Measurements from ENCODE around the gene RPLP2.
A peak's percentile ranks its signal among the peaks of the same experiment; 100 is the strongest.

Gene RPLP2

GRCh38 chr11:811446-812245 lies 1.9 kb downstream of the RPLP2 start:
- Histone ChIP-seq H3K36me3 (ENCODE audit: control insufficient read depth in 4 of 4, insufficient read depth in 4 of 4, low read length in 3 of 4) (peaks cover 5 to 36% (median 29%) of the 10 kb centered on the region in 4 experiments), H3K4me3 (ENCODE audit: control insufficient read depth in 1 of 7, extremely low read depth in 1 of 7, insufficient read depth in 4 of 7, low read depth in 2 of 7, low read length in 6 of 7) (peak overlapping the region in 4 of 7 experiments; percentile 94 to 99 (median 96)), H3K27ac (ENCODE audit: insufficient read depth in 1 of 2, low read depth in 1 of 2, low read length in 2 of 2, poor library complexity in 1 of 2, severe bottlenecking in 2 of 2) (peak overlapping the region; percentile 12 to 97), H3K4me1 (ENCODE audit: control extremely low read depth in 1 of 4, control insufficient read depth in 4 of 4, insufficient read depth in 4 of 4, low read length in 3 of 4) (peaks cover 8 to 33% (median 23%) of the 10 kb centered on the region in 4 experiments), H3K27me3 (replicated peaks in 2 of 5; ENCODE audit: control insufficient read depth in 4 of 5, insufficient read depth in 5 of 5, low read length in 4 of 5) (no peaks in the 10 kb centered on the region), H3K9me3 (ENCODE audit: control extremely low read depth in 1 of 5, control insufficient read depth in 4 of 5, insufficient read depth in 2 of 5, low read depth in 1 of 5, low read length in 4 of 5) (no peaks in the 10 kb centered on the region)
- ChIA-PET CTCF (interaction anchor here (0.7 to 2.6 kb wide), 6 partner anchors 8 to 27 kb away, joined by 3 to 10 read pairs (median 4); no protein-coding TSS in a partner anchor), POLR2A (interaction anchor here (1.1 to 1.5 kb wide), 2 partner anchors 10 to 23 kb away, joined by 3 to 4 read pairs; no protein-coding TSS in a partner anchor)
- DNase-seq, result peak in 1 of 3 donors; percentile 38
- WGBS (ENCODE audit: insufficient coverage), result 87% methylated on average over 12 of the region's 14 CpGs

GRCh38 chr11:812390-812789 lies 2.6 kb downstream of the RPLP2 start:
- ChIA-PET POLR2A (interaction anchor here (1.1 to 1.5 kb wide), 2 partner anchors 9 to 22 kb away, joined by 3 to 4 read pairs; no protein-coding TSS in a partner anchor), CTCF (interaction anchor here (1.1 to 2.6 kb wide), 4 partner anchors 7 to 28 kb away, joined by 3 to 9 read pairs (median 4); no protein-coding TSS in a partner anchor)
- 100% methylated on average over 3 of the region's 3 CpGs for WGBS (ENCODE audit: insufficient coverage)
- Histone ChIP-seq H3K4me3 (ENCODE audit: control insufficient read depth in 1 of 7, extremely low read depth in 1 of 7, insufficient read depth in 4 of 7, low read depth in 2 of 7, low read length in 6 of 7) (no peak overlapping the region), H3K9me3 (ENCODE audit: control extremely low read depth in 1 of 5, control insufficient read depth in 4 of 5, insufficient read depth in 2 of 5, low read depth in 1 of 5, low read length in 4 of 5) (no peaks in the 10 kb centered on the region), H3K27me3 (replicated peaks in 2 of 5; ENCODE audit: control insufficient read depth in 4 of 5, insufficient read depth in 5 of 5, low read length in 4 of 5) (no peaks in the 10 kb centered on the region), H3K36me3 (ENCODE audit: control insufficient read depth in 4 of 4, insufficient read depth in 4 of 4, low read length in 3 of 4) (peaks cover 5 to 36% (median 29%) of the 10 kb centered on the region in 4 experiments), H3K4me1 (ENCODE audit: control extremely low read depth in 1 of 4, control insufficient read depth in 4 of 4, insufficient read depth in 4 of 4, low read length in 3 of 4) (peaks cover 8 to 33% (median 23%) of the 10 kb centered on the region in 4 experiments), H3K27ac (ENCODE audit: insufficient read depth in 1 of 2, low read depth in 1 of 2, low read length in 2 of 2, poor library complexity in 1 of 2, severe bottlenecking in 2 of 2) (no peak overlapping the region)
- no peak for DNase-seq

- Histone ChIP-seq H3K36me3 (ENCODE audit: control insufficient read depth in 4 of 4, insufficient read depth in 4 of 4, low read length in 3 of 4) (peaks cover 5 to 36% (median 29%) of the 10 kb centered on the region in 4 experiments), H3K27ac (ENCODE audit: insufficient read depth in 1 of 2, low read depth in 1 of 2, low read length in 2 of 2, poor library complexity in 1 of 2, severe bottlenecking in 2 of 2) (no peak overlapping the region), H3K27me3 (replicated peaks in 2 of 5; ENCODE audit: control insufficient read depth in 4 of 5, insufficient read depth in 5 of 5, low read length in 4 of 5) (no peaks in the 10 kb centered on the region), H3K9me3 (ENCODE audit: control extremely low read depth in 1 of 5, control insufficient read depth in 4 of 5, insufficient read depth in 2 of 5, low read depth in 1 of 5, low read length in 4 of 5) (no peaks in the 10 kb centered on the region), H3K4me3 (ENCODE audit: control insufficient read depth in 1 of 7, extremely low read depth in 1 of 7, insufficient read depth in 4 of 7, low read depth in 2 of 7, low read length in 6 of 7) (no peak overlapping the region), H3K4me1 (ENCODE audit: control extremely low read depth in 1 of 4, control insufficient read depth in 4 of 4, insufficient read depth in 4 of 4, low read length in 3 of 4) (peaks cover 8 to 28% (median 23%) of the 10 kb centered on the region in 4 experiments)
- 92% methylated on average over 6 of the region's 6 CpGs for WGBS (ENCODE audit: insufficient coverage)
- CTCF ChIA-PET, result interaction anchor here (1.5 to 1.6 kb wide), 2 partner anchors 29 to 30 kb away, joined by 3 to 4 read pairs; partner anchors contain the start of genes POLR2L and TSPAN4
- POLR2A ChIA-PET, result no interaction called here
- no peak for DNase-seq
Measured at GRCh38 chr11:813072-813455, 3.3 kb downstream of the RPLP2 start.

GRCh38 chr11:813456-814096 lies 3.8 kb downstream of the RPLP2 start:
- CTCF ChIA-PET, result interaction anchor here (1.6 kb wide), 1 partner anchor 29 kb away, joined by 4 read pairs; the partner anchor contains the start of genes POLR2L and TSPAN4

GRCh38 chr11:815675-816432 lies 6.1 kb downstream of the RPLP2 start:
- POLR2A ChIA-PET, result no interaction called here
- no peaks in the 10 kb centered on the region for H3K27me3 ChIP-seq (replicated peaks in 2 of 5; ENCODE audit: control insufficient read depth in 4 of 5, insufficient read depth in 5 of 5, low read length in 4 of 5)
- no peaks in the 10 kb centered on the region for H3K9me3 ChIP-seq (ENCODE audit: control extremely low read depth in 1 of 5, control insufficient read depth in 4 of 5, insufficient read depth in 2 of 5, low read depth in 1 of 5, low read length in 4 of 5)
- H3K36me3 ChIP-seq (ENCODE audit: control insufficient read depth in 4 of 4, insufficient read depth in 4 of 4, low read length in 3 of 4), result peaks cover 5 to 36% (median 29%) of the 10 kb centered on the region in 4 experiments
- no peak overlapping the region for H3K4me3 ChIP-seq (ENCODE audit: control insufficient read depth in 1 of 7, extremely low read depth in 1 of 7, insufficient read depth in 4 of 7, low read depth in 2 of 7, low read length in 6 of 7)
- no peak for DNase-seq
- H3K4me1 ChIP-seq (ENCODE audit: control extremely low read depth in 1 of 4, control insufficient read depth in 4 of 4, insufficient read depth in 4 of 4, low read length in 3 of 4), result peaks cover 6 to 29% (median 24%) of the 10 kb centered on the region in 4 experiments
- CTCF ChIA-PET, result no interaction called here
- WGBS (ENCODE audit: insufficient coverage), result 99% methylated on average over 8 of the region's 11 CpGs
- H3K27ac ChIP-seq (ENCODE audit: insufficient read depth in 1 of 2, low read depth in 1 of 2, low read length in 2 of 2, poor library complexity in 1 of 2, severe bottlenecking in 2 of 2), result no peak overlapping the region

More at GRCh38 chr11:813456-814096, 3.8 kb downstream of the RPLP2 start:
- H3K9me3 ChIP-seq (ENCODE audit: control extremely low read depth in 1 of 5, control insufficient read depth in 4 of 5, insufficient read depth in 2 of 5, low read depth in 1 of 5, low read length in 4 of 5), result no peaks in the 10 kb centered on the region
- 82% methylated on average over 5 of the region's 9 CpGs for WGBS (ENCODE audit: insufficient coverage)
- DNase-seq, result no peak
- H3K4me3 ChIP-seq (ENCODE audit: control insufficient read depth in 1 of 7, extremely low read depth in 1 of 7, insufficient read depth in 4 of 7, low read depth in 2 of 7, low read length in 6 of 7), result no peak overlapping the region
- POLR2A ChIA-PET, result no interaction called here
- H3K4me1 ChIP-seq (ENCODE audit: control extremely low read depth in 1 of 4, control insufficient read depth in 4 of 4, insufficient read depth in 4 of 4, low read length in 3 of 4), result peaks cover 7 to 26% (median 20%) of the 10 kb centered on the region in 4 experiments
- H3K27me3 ChIP-seq (replicated peaks in 2 of 5; ENCODE audit: control insufficient read depth in 4 of 5, insufficient read depth in 5 of 5, low read length in 4 of 5), result no peaks in the 10 kb centered on the region
- no peak overlapping the region for H3K27ac ChIP-seq (ENCODE audit: insufficient read depth in 1 of 2, low read depth in 1 of 2, low read length in 2 of 2, poor library complexity in 1 of 2, severe bottlenecking in 2 of 2)
- peaks cover 5 to 36% (median 29%) of the 10 kb centered on the region in 4 experiments for H3K36me3 ChIP-seq (ENCODE audit: control insufficient read depth in 4 of 4, insufficient read depth in 4 of 4, low read length in 3 of 4)

- Histone ChIP-seq H3K9me3 (ENCODE audit: control extremely low read depth in 1 of 5, control insufficient read depth in 4 of 5, insufficient read depth in 2 of 5, low read depth in 1 of 5, low read length in 4 of 5) (no peaks in the 10 kb centered on the region), H3K27me3 (replicated peaks in 2 of 5; ENCODE audit: control insufficient read depth in 4 of 5, insufficient read depth in 5 of 5, low read length in 4 of 5) (no peaks in the 10 kb centered on the region), H3K36me3 (ENCODE audit: control insufficient read depth in 4 of 4, insufficient read depth in 4 of 4, low read length in 3 of 4) (peaks cover 2 to 31% (median 27%) of the 10 kb centered on the region in 4 experiments), H3K4me1 (ENCODE audit: control extremely low read depth in 1 of 4, control insufficient read depth in 4 of 4, insufficient read depth in 4 of 4, low read length in 3 of 4) (peaks cover 1 to 29% (median 25%) of the 10 kb centered on the region in 4 experiments), H3K27ac (ENCODE audit: insufficient read depth in 1 of 2, low read depth in 1 of 2, low read length in 2 of 2, poor library complexity in 1 of 2, severe bottlenecking in 2 of 2) (no peak overlapping the region), H3K4me3 (ENCODE audit: control insufficient read depth in 1 of 7, extremely low read depth in 1 of 7, insufficient read depth in 4 of 7, low read depth in 2 of 7, low read length in 6 of 7) (no peak overlapping the region)
- ChIA-PET POLR2A (no interaction called here), CTCF (no interaction called here)
- WGBS (ENCODE audit: insufficient coverage), result 90% methylated on average over 4 of the region's 11 CpGs
- DNase-seq, result no peak
Measured at GRCh38 chr11:816433-816779, 6.6 kb downstream of the RPLP2 start.

Measured in common myeloid progenitor, CD34-positive (primary cell).